ENCODE results near the gene SRMS.

DNA sequence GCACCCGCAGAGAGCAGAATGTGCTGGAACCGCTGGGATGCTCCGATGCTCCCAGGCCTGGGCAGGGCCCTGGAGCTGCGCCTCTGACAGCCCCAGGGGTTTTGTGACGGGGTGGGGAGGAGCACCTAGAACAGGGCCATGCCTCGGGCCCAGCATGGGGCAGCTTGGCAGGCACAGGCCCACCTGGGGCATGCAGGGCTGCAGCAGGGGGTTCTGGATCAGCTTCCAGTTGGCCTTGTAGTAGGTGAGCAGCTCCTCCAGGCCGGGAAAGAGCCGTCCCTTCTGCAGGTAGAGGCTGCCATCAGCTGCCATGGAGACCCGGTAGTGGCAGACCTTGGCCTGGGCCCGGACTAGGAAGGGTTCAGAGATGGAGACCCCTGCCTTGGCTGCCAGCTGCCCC lies 4.4 kb downstream of the SRMS start:
- TF ChIP-seq, protein P1, sequence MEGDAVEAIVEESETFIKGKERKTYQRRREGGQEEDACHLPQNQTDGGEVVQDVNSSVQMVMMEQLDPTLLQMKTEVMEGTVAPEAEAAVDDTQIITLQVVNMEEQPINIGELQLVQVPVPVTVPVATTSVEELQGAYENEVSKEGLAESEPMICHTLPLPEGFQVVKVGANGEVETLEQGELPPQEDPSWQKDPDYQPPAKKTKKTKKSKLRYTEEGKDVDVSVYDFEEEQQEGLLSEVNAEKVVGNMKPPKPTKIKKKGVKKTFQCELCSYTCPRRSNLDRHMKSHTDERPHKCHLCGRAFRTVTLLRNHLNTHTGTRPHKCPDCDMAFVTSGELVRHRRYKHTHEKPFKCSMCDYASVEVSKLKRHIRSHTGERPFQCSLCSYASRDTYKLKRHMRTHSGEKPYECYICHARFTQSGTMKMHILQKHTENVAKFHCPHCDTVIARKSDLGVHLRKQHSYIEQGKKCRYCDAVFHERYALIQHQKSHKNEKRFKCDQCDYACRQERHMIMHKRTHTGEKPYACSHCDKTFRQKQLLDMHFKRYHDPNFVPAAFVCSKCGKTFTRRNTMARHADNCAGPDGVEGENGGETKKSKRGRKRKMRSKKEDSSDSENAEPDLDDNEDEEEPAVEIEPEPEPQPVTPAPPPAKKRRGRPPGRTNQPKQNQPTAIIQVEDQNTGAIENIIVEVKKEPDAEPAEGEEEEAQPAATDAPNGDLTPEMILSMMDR (conservative IDR thresholded peaks at IDR 0.05; ENCODE audit: low read depth, low read length): no peak
- no peak for TF ChIP-seq EZH2 (IDR thresholded peaks at IDR 0.05; ENCODE audit: low read length, unreplicated experiment)

All from PC-3 (cell line).